ENCODE results near the gene PRPF19. TPM values are rescaled to one million over a fixed set of nuclear protein-coding genes. Genes with fewer than 3 reads are reported as not detected.

Gene PRPF19
- total RNA-seq, 1 donor: 41.5 TPM

DNA sequence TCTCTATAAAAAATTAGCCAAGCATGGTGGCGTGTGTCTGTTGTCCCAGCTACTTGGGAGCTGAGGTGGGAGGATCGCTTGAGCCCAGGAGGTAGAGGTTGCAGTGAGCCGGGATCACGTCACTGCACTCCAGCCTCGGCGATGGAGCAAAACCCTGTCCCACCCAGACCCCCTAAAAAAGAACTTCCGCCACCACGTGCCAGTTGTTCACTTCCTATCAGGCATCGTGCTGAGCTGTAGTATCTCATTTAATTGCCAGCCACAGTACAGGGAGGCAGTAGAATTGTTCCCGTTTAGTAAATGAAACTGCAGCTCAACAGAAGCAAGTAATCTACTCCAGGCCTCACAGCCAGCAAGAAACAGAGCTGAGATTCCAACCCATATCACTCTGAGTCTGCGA lies 14.9 kb upstream of the PRPF19 start:
- no peak for DNase-seq (ENCODE audit: low read depth)
- no peak overlapping the region for H3K4me3 ChIP-seq (ENCODE audit: low read depth, low read length)
- TF ChIP-seq CTCF (IDR thresholded peaks at IDR 0.05; ENCODE audit: insufficient read depth, low read depth, low read length): no peak

DNA sequence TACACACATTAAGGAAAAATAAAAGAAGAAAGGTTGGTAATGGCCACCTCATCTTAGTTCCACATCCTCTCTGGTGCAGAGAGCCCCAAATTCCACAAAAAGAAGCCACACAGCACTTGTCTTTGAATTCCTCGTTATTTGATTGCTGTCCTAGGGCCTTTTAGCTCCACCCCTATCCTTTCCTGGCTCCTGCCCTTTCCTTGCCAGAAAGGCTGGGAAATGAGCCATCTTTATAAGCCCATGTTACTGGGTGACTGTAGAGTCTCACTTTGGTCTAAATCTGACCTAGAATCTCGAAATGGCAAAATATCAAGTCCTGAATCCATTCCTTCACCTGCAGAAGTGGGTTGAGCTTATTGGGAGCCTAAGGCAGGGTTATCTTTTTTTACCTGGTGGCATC lies 13.6 kb upstream of the PRPF19 start:
- TF ChIP-seq CTCF (IDR thresholded peaks at IDR 0.05; ENCODE audit: insufficient read depth, low read depth, low read length): no peak
- no peak overlapping the region for H3K4me3 ChIP-seq (ENCODE audit: low read depth, low read length)
- DNase-seq (ENCODE audit: low read depth): no peak

GRCh38 chr11:60919320-60919719 lies 12.9 kb upstream of the PRPF19 start:
- no peak for TF ChIP-seq CTCF (IDR thresholded peaks at IDR 0.05; ENCODE audit: insufficient read depth, low read depth, low read length)
- no peak overlapping the region for H3K4me3 ChIP-seq (ENCODE audit: low read depth, low read length)
- DNase-seq (ENCODE audit: low read depth): no peak

DNA sequence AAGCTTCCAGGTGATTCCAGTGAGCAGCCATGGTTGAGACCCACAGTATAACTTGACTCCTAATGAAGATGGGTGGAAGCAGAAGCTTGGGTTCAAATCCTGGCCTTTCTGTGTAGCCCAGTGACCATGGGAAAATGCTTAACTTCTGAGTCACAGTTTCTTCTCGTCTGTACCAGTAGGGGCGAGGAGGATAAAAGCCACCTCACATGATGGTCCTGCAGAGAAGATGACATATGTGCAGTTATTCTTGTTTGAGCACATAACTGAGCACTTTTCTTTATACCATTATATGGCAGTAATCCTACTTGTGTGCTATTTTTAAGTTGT lies 12.5 kb upstream of the PRPF19 start:
- peak; percentile 33 for DNase-seq (ENCODE audit: low read depth)

GRCh38 chr11:60918251-60918938 lies 12.0 kb upstream of the PRPF19 start:
- H3K4me3 ChIP-seq (ENCODE audit: low read depth, low read length): no peak overlapping the region
- TF ChIP-seq CTCF (IDR thresholded peaks at IDR 0.05; ENCODE audit: insufficient read depth, low read depth, low read length): no peak
- DNase-seq (ENCODE audit: low read depth): no peak

More for the DNA sequence above, 12.5 kb upstream of the PRPF19 start:
- H3K4me3 ChIP-seq (ENCODE audit: low read depth, low read length): no peak overlapping the region
- TF ChIP-seq CTCF (IDR thresholded peaks at IDR 0.05; ENCODE audit: insufficient read depth, low read depth, low read length): no peak

DNA sequence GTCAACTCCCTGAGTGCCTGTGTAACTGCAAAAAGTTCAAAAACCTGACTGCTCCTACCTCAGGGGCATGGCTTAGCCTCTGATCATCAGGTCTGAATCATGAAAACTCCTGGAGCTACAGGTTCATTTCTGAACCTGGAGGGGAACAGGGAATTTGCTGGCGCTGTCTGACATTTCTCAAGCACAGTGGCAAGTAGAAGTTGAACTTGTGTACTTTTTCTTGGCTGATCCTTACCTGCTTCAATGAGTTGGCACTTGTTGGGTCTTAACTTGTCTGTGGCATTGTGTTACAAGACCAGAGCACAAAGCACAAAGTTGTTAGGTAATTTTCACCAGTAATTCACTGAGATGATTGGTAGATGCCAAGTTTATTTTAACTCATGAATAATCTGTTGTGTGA lies 10.9 kb upstream of the PRPF19 start:
- DNase-seq (ENCODE audit: low read depth): no peak

More for the DNA sequence above, 10.9 kb upstream of the PRPF19 start:
- H3K4me3 ChIP-seq (ENCODE audit: low read depth, low read length): no peak overlapping the region
- no peak for TF ChIP-seq CTCF (IDR thresholded peaks at IDR 0.05; ENCODE audit: insufficient read depth, low read depth, low read length)

Data from fibroblast of villous mesenchyme (primary cell).